ENCODE results near the gene SYNE1.
"Not testable (repeated sequence)": the region's sequence is repeated elsewhere in the genome, so short reads cannot be mapped to it uniquely, and the experiment has no call there.

Gene SYNE1

DNA sequence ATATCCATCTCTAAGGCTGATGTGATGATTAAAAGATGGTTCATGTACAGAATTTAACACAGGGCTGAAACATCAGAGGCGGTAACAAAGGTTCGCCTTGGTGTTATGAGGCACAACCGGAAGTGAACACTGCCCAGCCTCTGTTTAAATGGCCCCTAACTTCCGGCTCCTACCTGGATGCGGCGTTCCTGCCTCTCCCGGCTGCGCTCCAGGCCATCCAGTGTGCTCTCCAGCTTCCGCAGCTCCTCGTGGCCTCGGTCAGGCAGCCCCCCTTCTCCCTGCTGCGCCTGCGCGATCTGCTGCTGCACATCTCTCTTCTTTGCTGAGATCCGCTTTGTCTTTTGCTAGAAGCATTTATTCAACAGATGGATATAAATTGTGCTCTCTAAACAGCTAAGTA, 195.3 kb downstream of the SYNE1 start:
- no peak for DNase-seq (ENCODE audit: low read depth in 2 of 3, low spot score in 2 of 3)

DNA sequence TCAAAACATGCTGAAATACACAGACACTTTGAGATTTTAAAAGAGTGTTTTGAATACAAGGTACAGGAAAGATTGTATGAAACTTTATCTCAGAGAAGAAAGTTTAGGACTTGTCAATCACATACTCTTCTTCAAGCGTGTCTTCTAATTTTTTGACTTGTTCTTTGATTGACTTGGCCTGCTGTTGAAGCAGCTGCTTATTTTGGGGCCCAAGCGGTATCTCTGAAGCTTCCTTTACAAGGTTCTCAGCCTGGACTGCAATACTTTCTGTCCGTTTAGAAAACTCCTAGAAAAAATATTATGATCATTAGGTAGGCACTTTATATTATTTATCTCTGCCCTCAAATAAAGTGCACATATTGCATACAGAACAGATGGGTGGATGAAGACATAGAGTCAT, 201.3 kb downstream of the SYNE1 start:
- no peak for DNase-seq (ENCODE audit: low read depth in 2 of 3, low spot score in 2 of 3)

DNA sequence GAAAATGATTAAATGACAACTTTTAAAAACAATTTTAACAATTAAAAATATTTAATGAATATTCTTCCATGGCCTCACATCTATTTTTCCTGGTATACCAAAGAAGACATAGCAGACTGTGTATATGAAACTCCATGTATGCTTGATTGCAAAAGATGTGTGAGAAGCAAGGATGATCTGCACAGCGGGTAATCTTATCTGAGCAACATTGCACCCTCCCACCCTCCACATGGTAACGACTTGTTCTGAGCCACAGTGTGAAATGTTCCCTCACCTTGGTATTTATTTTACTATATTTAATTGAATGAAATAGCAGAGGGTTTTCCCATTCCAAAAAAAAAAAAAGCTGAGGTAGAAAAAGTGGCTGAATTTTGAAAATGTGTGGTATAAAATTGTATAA, 204.4 kb downstream of the SYNE1 start:
- DNase-seq (ENCODE audit: low read depth in 2 of 3, low spot score in 2 of 3), result no peak

DNA sequence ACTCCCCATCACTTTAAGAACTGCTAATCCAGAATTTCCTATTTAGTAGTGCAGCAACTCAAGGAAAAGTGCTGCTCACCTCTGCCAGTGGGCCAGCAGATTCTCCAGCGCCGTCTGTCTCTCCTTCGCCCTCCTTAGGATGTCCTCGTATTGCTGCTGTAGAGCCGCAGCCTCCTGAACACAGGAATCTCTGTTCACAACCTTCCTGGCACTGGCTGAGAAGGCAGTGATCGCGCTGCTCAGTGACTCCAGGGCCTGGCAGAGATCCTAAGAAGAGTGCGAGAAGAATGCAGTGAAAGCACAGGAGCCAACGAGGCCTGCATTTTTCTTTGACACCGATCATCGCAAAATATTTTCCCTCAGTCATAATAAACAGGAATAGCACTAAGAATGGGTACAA, 209.0 kb downstream of the SYNE1 start:
- no peak for DNase-seq (ENCODE audit: low read depth in 2 of 3, low spot score in 2 of 3)

DNA sequence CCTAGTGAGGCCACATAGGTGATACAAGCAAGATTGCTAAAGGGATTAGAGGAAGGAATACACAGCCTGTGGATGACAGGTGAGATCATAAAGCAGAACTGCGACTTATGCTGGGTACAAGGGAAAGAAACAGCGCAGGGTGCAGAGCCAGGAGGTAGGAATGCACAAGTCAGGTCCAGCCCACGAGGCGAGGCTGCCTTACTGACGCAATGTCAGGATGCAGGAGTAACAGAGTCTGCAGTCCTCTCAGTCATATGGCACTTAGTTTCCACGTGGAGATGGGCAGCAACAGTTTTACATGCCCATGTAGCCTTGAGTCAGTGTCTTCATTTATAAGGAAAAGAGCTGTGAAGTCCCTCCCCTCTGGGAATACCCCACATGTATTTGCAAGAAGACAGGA, 210.9 kb downstream of the SYNE1 start:
- DNase-seq (ENCODE audit: low read depth in 2 of 3, low spot score in 2 of 3), result no peak

DNA sequence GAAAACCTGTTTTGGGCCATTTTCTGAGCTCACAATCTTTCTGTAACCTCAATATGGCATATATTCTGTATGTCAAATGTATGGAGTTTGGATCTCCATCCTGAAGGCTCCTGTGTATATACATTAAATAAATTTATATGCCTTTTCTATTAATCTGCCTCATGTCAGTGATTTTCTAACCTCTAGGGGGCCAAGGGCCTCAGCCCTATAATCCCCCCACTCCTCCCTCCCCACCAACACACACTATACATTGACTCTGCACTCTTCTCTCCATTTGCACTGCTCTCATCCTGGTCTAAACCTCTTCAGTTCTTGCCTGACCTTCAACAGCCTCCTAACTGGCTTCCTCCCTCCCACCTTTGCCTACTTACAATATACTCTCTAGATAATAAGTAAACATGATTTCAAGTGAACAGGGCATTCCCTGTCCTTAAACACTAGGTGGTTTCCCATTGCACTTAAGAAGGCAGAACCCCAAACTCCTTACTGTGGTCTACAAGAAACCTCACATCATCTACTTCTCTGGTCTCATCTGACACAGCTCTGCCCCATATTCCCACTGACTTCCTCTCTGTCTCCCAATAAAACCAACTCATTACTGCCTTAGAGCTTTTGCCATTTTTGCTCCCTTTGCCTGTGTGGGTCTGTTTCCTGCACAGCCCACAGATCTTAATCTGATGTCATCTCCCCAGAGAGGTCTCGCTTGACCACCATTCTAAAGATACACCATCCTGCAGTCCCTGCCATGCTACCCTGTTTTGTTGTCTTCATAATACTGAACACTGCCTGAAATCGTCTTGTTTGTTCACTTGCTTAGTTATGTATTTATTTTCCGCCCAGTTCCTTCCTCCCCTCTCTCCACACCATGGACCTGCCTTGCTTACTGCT, 213.7 kb downstream of the SYNE1 start:
- DNase-seq (ENCODE audit: low read depth in 2 of 3, low spot score in 2 of 3), result no peak

DNA sequence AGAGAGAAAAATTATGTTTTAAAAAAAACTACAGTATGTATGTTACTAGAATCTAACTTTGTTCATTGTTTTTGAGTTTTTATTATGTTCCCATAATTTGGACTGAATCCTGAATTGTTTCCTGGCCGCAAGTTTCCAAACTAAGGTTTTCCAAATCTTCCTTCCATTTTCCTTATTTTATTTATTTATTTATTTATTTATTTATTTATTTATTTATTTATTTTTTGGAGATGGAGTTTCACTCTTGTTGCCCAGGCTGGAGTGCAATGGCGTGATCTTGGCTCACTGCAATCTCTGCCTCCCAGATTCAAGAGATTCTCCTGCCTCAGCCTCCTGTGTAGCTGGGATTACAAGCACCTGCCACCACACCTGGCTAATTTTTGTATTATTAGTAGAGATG, 215.7 kb downstream of the SYNE1 start:
- not testable (repeated sequence) for DNase-seq (ENCODE audit: low read depth in 2 of 3, low spot score in 2 of 3)

DNA sequence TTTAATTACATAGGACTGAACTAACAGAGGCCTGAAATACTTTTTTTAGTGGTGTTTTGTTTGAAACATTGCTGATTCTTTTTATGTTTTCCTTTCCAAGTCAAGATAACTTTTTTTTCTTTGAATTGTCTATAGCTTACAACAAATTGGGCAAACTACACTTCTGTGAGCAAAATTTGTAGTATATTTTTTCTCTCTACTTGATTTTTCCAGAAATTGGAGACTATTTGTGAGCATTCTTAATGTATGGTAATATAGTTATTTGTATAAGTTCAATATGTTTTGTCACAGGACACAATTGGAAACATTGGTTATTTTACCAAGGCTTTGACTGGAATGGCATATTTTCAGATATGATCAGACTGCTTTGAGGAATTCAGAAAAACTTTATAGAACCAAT, 216.5 kb downstream of the SYNE1 start:
- no peak for DNase-seq (ENCODE audit: low read depth in 2 of 3, low spot score in 2 of 3)

DNA sequence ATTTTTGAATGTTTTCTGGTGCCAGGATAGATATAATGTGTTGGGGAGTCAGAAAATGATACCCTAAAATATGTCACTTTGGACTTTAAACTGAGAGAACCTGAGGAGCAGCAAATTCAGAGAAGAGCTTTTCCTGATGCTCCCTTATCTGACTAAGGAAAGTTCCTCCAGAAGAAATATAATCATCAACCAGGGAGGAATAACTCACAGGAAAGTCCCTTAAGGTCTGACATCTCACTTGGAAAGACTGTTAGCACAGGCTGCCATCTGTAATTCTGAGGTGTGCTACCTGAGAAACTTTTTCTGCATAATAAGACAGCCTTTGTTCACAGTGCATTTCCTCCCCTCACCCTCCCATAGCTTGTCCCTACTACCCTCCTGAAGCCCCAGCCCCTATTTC, 218.6 kb downstream of the SYNE1 start:
- DNase-seq (ENCODE audit: low read depth in 2 of 3, low spot score in 2 of 3), result no peak

DNA sequence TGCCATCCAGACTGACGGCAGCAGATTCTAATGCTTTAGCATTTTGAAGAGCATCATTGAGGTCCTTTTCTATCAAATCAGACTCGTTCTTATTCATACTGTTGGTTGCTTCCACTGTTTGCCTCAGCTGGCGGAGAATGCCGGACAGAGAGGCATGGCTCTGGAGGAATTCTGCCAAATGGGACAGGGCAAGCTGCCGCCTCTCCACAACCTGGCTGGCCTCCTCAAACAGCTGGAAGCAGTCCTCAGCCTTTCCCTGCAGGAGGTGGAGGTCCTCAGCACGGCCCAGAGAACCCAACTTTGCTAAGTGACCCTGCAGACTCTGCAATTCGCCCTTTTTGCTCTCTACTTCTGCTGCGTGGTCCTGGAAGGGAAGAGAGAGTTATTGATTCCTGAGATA, 220.5 kb downstream of the SYNE1 start:
- DNase-seq (ENCODE audit: low read depth in 2 of 3, low spot score in 2 of 3), result no peak

DNA sequence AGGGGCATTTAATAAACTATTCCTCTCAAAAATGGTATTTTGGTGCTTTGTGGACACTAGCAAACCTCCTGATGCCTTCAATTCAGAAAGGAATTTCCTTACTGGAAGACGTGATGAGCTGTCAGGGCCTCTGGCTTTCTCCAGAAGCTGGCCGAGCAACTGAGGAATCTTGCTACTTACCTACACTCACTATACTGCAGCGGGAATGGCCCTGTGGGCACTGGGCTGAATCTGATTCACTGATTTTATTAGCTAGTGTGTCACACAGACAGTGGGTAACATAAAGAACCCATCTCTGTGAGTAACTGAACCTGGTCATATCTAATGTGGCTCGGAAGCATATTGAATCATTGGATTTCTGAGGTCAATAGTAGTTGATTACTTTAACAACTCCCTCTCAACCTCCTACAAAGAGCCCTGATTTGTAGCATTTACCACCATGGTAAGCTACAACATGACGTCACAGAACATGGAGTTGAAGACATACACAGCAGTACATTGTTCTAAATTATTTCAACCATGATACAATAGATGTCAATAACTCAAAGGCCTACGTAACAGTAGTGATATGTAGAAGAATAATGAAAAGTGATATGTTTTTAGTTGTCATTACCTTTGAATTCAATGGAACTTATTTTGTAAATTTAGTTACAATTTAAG, 232.1 kb downstream of the SYNE1 start:
- no peak for DNase-seq (ENCODE audit: low read depth in 2 of 3, low spot score in 2 of 3)

DNA sequence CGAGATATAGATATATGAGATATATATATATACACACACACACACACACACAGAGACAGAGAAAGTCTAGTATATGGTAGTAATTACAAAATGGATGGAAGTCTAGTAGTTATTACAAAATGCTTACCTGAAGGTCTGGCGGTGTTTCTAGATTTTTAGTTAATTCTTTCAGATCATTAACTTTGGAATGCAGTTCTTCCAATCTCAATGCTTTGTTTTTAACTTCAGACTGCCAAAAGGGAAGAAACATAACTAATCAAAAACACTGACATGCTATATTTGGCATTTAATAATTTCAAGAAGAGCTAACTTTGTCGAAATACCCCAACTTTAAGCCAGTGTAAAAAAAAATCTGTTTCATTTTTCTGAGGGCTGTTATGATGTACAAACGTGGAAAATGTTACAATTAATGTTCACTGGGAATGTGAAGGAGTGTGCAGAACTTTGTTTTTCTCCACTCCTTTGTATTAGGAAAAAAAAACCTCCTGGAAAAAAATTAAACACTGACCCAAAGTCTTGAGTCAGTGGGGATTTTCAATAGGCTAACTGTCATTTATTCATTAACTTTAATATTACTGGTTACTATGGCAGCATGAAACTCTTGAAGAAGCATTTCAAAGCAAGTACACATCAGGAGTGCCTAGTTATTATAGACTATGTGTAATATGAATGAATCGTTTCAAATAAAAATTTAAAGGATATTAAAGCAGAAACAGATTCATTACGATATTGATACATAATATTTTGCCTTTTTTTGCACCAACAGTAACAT, 232.9 kb downstream of the SYNE1 start:
- no peak for DNase-seq (ENCODE audit: low read depth in 2 of 3, low spot score in 2 of 3)

DNA sequence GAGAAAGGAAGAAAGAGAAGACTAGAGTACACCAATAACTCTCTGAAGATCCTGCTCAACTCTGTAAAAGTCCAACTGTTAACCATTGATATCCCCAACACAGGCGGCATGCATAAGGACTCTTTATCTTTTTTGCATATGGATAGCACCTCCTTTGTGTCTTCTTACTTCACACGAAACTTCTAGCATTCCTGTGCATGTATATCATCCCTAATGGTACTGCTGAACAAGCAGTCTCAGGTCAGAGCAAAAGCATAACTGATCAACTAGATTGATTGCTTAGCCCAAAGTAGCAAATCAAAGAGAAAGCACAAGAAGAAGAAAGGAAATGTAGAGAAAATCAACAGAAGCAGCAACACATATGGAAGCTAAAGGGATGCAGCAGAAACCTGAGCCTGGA, 234.4 kb downstream of the SYNE1 start:
- no peak for DNase-seq (ENCODE audit: low read depth in 2 of 3, low spot score in 2 of 3)

DNA sequence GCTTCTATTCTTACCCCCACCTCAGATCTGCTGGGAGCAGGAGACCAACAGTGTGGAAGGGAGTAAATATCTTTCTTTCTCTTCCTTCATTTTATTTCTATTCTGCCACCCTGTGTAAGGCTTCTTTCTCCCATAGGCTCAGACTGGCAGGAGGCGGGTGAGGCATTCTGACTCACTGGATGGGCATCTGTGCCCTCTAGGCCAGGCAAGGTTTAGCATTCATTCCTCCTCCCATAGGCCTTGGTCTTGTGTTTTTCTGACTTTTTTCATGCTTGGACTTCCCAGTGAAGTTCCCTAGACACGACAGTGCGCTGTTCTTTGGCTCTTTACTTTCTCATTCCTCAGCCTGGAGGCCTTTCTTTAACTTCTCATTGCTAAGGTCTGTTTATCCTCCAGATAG, 235.2 kb downstream of the SYNE1 start:
- no peak for DNase-seq (ENCODE audit: low read depth in 2 of 3, low spot score in 2 of 3)

DNA sequence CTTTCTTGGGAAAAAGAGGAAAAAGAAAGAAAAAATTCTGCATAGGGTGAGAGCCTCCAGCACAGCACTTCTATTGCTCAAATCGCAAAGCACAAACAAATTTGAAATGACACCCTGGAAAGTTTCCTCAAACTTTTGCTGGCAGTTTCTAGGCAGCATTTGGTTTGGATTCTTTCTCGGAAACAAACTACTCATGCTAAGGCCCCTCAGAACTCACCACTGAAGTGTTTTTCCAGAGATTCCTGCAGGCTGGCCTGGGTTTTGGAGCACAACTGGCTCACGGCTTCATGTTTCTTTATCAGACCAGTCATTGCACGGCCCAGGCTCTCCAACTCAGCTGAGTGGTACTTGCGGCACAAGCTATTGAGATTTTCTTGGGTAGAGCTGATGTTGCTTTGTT, 237.8 kb downstream of the SYNE1 start:
- no peak for DNase-seq (ENCODE audit: low read depth in 2 of 3, low spot score in 2 of 3)

DNA sequence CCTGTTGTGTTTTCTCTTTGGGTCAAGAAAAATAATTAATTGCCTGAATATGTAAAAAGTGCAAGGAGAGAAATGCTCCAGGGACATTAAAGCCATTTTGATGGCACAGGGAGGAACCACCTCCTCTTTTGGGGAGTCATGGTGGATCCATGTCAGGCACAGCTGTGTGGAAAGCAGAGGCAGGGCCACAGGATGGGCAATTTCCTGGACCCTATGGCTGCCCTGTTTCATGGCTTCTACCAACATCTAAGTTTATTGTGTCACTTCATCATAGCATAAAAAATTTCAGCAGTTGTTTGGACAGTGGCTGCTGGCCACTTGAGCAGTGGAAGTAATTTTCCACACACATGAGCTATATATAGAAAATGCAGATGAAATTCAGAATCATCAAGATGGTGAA, 238.2 kb downstream of the SYNE1 start:
- DNase-seq (ENCODE audit: low read depth in 2 of 3, low spot score in 2 of 3), result no peak

DNA sequence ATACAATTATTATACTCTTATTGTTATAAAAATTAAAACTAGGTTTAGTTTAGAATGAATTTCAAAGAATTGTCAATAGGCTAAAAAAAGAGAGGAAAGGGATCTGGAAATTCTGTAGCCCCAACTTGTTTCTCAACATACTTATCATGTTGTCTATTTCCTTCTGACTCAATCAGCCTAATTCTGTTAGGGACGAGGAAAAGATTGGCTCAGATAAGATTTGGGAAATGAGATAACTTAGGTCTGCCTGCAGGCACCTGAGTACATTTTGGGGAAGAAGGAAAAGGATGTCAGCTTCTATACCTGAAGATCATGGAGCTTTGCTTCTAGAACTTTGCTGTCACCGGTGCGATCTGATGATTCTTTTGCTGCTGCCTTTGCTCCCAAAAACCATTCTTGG, 238.8 kb downstream of the SYNE1 start:
- DNase-seq (ENCODE audit: low read depth in 2 of 3, low spot score in 2 of 3), result no peak

DNA sequence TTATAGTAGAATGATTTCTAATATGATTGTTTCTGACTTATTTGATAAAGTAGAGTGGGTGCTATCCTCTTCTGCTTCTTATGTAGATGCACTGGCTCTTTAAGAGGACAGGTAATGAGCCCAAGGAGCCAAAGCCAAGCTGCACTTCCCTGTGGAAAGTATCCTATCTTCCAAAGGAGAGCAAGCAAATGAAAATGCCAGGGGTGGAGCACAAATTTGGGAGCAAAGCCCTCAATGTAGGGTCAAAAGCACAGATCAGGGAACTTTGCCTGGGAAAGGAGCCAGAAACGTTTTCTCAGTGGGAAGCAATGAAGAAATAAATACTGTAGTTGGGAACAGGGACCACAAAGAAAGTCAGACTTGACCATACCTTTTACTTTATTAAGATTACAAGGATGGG, 242.9 kb downstream of the SYNE1 start:
- DNase-seq (ENCODE audit: low read depth in 2 of 3, low spot score in 2 of 3), result no peak

DNA sequence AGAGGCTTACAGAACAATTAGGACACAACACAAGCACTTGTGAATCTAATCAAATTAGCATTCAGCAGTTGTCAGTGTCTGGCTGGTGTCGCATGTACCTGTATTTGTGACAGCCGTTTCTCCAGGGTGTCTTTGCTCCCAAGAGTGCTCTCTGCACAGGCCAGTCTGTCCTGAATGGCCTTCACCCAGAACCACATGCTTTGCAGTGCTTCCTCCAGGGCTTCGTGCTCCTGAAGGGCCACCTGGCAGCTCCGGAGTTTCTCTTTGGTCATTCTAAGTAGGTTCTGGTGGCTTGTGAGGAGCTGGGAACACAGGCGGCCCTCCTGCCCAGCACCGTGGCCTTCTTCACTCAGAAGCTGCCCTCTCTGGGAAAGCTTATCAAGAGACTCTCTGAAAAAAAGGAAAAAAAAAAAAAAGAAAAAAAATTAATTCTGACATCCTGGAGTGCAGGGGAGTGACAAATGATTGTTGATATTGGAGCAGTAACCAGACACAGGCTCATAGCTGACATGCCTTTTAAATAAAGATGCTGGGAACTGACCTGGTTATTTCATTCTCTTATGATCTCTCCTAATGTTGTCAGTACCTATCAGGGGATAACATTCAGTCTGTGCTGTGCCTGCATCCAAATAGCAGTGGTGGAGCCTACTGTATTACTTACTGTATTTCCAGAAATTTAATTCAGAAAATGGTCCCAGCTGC, 245.8 kb downstream of the SYNE1 start:
- DNase-seq (ENCODE audit: low read depth in 2 of 3, low spot score in 2 of 3), result no peak

DNA sequence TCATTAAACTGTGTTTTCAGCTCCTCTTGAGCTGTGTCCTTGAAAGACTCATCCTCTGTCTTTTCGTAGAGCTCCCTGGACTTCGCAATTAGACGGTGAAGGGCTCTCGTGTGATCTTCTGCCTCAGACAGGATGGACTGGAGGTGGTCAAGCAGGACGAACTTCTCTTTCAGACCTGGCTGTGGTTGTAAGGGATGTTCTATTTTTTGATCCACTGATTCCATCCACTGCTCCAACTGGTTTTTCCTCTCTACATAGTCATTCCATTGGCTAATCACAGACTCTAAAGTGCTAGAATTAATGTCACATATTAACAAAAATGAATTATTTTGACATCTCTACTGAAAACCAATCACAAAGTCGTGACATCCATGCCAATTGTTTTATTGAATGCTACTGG, 250.1 kb downstream of the SYNE1 start:
- DNase-seq (ENCODE audit: low read depth in 2 of 3, low spot score in 2 of 3), result no peak

DNA sequence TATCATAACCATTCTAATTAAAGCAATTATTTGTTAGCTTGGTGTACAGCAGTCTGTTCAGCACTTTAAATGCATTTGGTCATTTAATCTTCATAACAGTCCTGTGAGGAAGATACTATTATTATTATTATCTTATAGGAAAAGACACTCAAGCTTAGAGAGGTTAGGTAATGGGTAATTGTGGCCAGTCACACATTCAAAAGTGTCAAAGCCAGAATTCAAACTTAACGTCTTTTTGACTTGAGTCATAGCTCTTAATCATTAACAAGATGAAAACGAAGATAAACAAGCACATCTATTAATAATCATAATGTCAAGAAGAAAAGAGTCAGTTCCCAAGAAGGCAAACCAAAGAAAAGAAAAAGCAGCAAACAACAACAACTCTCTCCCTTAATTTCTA, 251.0 kb downstream of the SYNE1 start:
- DNase-seq (ENCODE audit: low read depth in 2 of 3, low spot score in 2 of 3), result no peak
